Neutrophil (primary cell): ENCODE results near the gene AP3B1.

ENCODE experiments used
- H3K27ac ChIP-seq: fragments of 200-600 bp; sonication (generic); 2 replicates; pipeline ENCODE4 v1.5.1; 2016; ENCODE audit warnings: mild to moderate bottlenecking, moderate library complexity
- H3K27me3 ChIP-seq: fragments of 200-600 bp; sonication (generic); 2 replicates; pipeline ENCODE4 v1.6.0; 2016; ENCODE audit warnings: mild to moderate bottlenecking
- H3K36me3 ChIP-seq: fragments of 200-600 bp; sonication (generic); 2 replicates; pipeline ENCODE4 v1.5.1; 2017
- H3K4me1 ChIP-seq, 2 experiments: fragments of 200-600 bp in 1 of 2; sonication (generic) in 1 of 2; 1 replicate in 1 of 2; 2 replicates in 1 of 2; pipeline versions ENCODE4 v1.5.1 to v1.6.1; 2013 to 2016; ENCODE audit warnings: low read depth in 1 of 2, low read length in 1 of 2, mild to moderate bottlenecking in 1 of 2, moderate library complexity in 1 of 2; ENCODE audit not compliant: control insufficient read depth in 1 of 2, insufficient read depth in 1 of 2
- H3K4me3 ChIP-seq, 2 experiments: fragments of 200-600 bp in 1 of 2; sonication (generic) in 1 of 2; 1 replicate in 1 of 2; 2 replicates in 1 of 2; pipeline ENCODE4 v1.5.1; 2013 to 2016; ENCODE audit warnings: low read depth in 1 of 2, low read length in 1 of 2, mild to moderate bottlenecking in 1 of 2, moderate library complexity in 1 of 2
- H3K9me3 ChIP-seq: fragments of 200-600 bp; sonication (generic); 2 replicates; pipeline ENCODE4 v1.5.1; 2016
- TF ChIP-seq, protein P1 (sequence below): fragments of 200-600 bp; sonication (generic); IDR thresholded peaks from 2 replicates; pipeline ENCODE4 v1.5.1; 2016; ENCODE audit warnings: antibody characterized with exemption

The AP3B1 gene

DNA sequence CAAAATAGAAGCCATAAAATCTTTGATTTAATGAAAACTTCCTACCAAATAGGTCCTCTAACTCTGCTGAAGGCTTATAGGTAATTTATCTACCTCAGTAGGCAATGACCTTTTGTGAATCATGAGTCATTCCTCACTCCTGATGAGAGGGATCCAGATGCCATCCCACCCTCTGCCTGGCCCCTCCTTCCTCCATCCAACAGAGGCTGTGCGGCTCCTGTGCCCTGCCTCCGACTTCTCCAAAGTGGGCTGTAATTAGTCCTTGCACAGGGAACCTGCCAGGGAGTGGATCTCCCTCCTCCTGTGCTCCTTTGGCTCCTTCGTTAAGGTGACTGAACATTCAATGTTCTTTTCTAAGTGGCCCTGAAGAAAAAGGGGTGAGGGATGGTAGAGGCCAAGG, 304.5 kb downstream of the AP3B1 start:
- Histone ChIP-seq H3K4me1 (no peaks in the 10 kb centered on the region), H3K9me3 (no peaks in the 10 kb centered on the region), H3K36me3 (peaks cover 32% of the 10 kb centered on the region), H3K27me3 (peaks cover 6% of the 10 kb centered on the region), H3K4me3 (no peak overlapping the region), H3K27ac (no peak overlapping the region)
- TF ChIP-seq, protein P1, sequence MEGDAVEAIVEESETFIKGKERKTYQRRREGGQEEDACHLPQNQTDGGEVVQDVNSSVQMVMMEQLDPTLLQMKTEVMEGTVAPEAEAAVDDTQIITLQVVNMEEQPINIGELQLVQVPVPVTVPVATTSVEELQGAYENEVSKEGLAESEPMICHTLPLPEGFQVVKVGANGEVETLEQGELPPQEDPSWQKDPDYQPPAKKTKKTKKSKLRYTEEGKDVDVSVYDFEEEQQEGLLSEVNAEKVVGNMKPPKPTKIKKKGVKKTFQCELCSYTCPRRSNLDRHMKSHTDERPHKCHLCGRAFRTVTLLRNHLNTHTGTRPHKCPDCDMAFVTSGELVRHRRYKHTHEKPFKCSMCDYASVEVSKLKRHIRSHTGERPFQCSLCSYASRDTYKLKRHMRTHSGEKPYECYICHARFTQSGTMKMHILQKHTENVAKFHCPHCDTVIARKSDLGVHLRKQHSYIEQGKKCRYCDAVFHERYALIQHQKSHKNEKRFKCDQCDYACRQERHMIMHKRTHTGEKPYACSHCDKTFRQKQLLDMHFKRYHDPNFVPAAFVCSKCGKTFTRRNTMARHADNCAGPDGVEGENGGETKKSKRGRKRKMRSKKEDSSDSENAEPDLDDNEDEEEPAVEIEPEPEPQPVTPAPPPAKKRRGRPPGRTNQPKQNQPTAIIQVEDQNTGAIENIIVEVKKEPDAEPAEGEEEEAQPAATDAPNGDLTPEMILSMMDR, result no peak

DNA sequence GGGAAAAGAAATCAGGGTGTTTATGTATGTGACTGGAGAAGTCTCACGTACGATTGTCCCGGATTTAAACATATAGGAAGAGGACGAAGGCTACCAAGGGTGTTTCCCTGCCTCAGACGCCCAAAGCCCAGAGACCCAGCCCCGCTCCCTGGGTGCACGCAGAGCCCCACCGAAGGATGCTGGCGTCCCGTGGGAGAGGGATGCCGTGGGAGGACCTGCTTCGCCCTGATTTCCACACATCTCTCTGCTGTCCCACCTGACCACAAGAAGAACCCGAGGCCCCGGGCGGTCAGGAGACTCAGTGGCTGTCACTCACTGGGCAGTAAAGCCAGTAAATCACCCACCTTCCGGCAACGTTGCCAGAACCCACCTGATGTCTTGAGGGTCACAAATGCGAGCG, 306.5 kb downstream of the AP3B1 start:
- no peaks in the 10 kb centered on the region for H3K4me1 ChIP-seq
- no peak overlapping the region for H3K4me3 ChIP-seq
- TF ChIP-seq, protein P1, result no peak
- H3K27ac ChIP-seq, result no peak overlapping the region
- H3K27me3 ChIP-seq, result peaks cover 27% of the 10 kb centered on the region
- no peaks in the 10 kb centered on the region for H3K9me3 ChIP-seq
- H3K36me3 ChIP-seq, result peaks cover 19% of the 10 kb centered on the region

DNA sequence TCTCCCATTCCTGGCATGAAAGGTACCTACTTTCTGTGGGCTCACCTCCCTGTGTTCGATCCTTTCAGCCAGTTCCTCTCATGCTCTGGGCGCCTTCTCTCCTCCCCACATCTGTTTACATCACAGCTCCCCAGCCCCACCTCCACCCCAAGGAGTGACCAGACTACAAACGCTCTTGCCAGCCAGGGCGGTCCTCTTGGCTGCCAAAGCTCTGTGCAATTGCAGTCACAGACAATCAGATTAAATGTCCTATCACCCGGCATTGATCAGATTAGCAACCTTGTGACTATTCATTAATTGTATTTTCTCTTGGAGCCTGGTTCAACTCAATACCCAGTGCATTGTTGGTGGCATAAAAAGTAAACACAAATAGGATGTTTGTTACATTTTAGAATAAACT, 307.2 kb downstream of the AP3B1 start:
- H3K4me1 ChIP-seq, result no peaks in the 10 kb centered on the region

DNA sequence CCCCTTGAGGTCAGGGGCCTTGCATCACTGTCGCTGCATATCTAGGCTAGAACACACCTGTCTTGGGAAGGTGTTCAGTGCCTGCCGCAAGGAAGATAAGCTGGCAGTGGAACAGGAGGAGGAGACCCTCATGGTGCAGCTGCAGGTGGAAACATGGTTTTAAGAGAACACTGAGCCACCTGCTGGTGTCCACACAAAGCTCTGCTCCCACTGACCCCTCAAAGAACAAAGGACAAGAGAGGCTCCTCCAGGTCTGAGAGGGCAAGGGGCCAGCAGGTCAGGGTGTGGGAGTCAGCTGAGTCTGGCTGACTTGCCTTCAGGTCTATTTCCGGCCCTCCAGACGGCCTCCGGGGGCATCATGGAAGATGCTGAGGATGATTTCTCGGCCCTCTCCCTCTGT, 308.2 kb downstream of the AP3B1 start:
- H3K27ac ChIP-seq, result no peak overlapping the region
- H3K4me1 ChIP-seq, result no peaks in the 10 kb centered on the region
- H3K36me3 ChIP-seq, result peaks cover 11% of the 10 kb centered on the region
- TF ChIP-seq, protein P1, result no peak
- no peaks in the 10 kb centered on the region for H3K9me3 ChIP-seq
- peaks cover 44% of the 10 kb centered on the region for H3K27me3 ChIP-seq
- no peak overlapping the region for H3K4me3 ChIP-seq

More for the DNA sequence above, 307.2 kb downstream of the AP3B1 start:
- TF ChIP-seq, protein P1, result no peak
- peaks cover 13% of the 10 kb centered on the region for H3K36me3 ChIP-seq
- H3K4me3 ChIP-seq, result no peak overlapping the region
- no peak overlapping the region for H3K27ac ChIP-seq
- peaks cover 33% of the 10 kb centered on the region for H3K27me3 ChIP-seq
- no peaks in the 10 kb centered on the region for H3K9me3 ChIP-seq

DNA sequence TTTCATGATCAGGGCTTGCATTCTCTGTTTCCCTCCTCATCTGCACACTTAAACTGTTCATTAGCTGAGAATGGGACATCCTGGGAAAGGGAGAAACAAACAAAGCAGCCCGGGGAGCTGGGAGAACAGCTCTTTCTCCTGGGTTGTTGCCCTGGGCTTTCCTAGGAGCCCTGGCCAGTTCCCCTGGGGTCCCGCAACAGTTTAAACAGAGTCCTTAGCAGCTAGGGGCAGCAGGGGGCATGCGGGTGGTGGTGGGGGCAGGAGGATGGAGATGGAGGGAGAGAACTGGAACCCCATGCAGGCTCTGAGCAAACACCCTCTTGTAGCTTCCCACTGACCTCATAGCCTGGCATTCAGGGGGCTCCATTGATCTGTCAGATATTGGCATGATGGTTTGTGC, 309.3 kb downstream of the AP3B1 start:
- TF ChIP-seq, protein P1, result no peak
- H3K27me3 ChIP-seq, result peaks cover 53% of the 10 kb centered on the region
- no peak overlapping the region for H3K27ac ChIP-seq
- H3K9me3 ChIP-seq, result no peaks in the 10 kb centered on the region
- no peak overlapping the region for H3K4me3 ChIP-seq
- peaks cover 5% of the 10 kb centered on the region for H3K36me3 ChIP-seq
- H3K4me1 ChIP-seq, result no peaks in the 10 kb centered on the region

DNA sequence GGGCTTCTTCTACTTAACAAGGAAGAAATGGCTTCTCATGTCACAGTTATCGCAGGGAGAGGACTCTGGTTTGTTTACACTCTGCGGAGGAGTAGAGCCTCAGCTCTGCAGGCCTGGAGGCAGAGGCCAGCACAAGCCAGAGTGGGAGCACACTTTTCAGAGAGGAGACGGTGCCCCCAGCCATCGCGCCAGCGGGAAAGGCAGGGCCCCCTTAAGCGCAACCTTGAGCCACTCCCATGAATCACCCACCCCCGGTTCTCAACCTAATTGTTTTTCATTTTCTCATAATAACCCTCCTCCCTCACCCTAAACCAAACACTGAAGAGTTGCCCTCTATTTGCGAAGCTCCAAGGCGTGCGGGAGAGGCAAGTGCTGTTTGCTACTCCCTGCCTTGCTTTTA, 309.9 kb downstream of the AP3B1 start:
- Histone ChIP-seq H3K36me3 (peaks cover 5% of the 10 kb centered on the region), H3K27me3 (peaks cover 60% of the 10 kb centered on the region), H3K4me1 (no peaks in the 10 kb centered on the region), H3K27ac (no peak overlapping the region), H3K4me3 (no peak overlapping the region), H3K9me3 (no peaks in the 10 kb centered on the region)
- TF ChIP-seq, protein P1, result no peak
